ENCODE results near the gene PCSK2.

- no peak for TF ChIP-seq CTCF (IDR thresholded peaks at IDR 0.05; ENCODE audit: extremely low read depth in 1 of 2, insufficient read depth in 1 of 2, low read depth in 1 of 2, low read length in 2 of 2)
- no peak for TF ChIP-seq POLR2AphosphoS5 (IDR thresholded peaks at IDR 0.05; ENCODE audit: insufficient read depth, low read depth, low read length)
- TF ChIP-seq FOS (IDR thresholded peaks at IDR 0.05; ENCODE audit: borderline replicate concordance, insufficient read depth, low read length), result no peak
- TF ChIP-seq MAX (IDR thresholded peaks at IDR 0.05; ENCODE audit: insufficient read depth, insufficient read length), result no peak
- no peak for TF ChIP-seq EZH2 (IDR thresholded peaks at IDR 0.05; ENCODE audit: borderline replicate concordance, low read depth, low read length, severe bottlenecking)
- no peak for TF ChIP-seq POLR2A (IDR thresholded peaks at IDR 0.05; ENCODE audit: low read depth, low read length)
Measured at GRCh38 chr20:17534077-17534476, 307.2 kb downstream of the PCSK2 start.

Data from endothelial cell of umbilical vein (primary cell).